Measurements from ENCODE around the gene DEDD2.

DNA sequence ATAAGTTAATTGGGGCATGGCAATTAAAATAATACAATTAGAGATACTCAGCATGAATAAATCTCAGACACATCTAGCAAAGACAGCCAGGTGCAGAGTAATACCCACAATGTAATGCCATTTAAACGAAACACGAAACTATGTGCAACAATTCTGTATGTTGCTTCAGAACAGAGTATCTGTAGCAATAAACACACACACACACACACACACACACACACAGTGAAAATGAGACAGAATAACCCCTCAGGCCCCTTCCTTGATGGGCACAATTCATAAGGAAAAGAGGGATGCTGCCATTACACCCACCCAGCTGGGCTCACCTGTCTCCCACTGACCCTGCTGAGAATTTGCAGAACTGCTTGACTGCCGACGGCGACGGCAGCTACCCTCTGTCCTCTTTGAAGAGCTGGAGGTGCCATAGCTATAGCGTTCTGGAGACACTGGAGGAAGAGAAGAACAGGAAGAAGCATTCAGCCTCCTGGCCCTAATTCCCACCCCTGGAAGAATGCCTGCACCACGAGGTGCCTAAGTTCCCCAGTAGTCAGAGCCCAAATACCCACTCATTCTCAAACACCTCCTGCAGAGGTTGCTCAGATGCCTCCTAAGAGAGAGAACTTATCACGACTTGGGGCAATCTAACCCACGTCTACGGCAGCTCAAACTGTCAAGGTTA is 2.5 kb downstream of the DEDD2 start:
- no peak for TF ChIP-seq FOXP2 (optimal IDR thresholded peaks at IDR 0.05; ENCODE audit: control extremely low read depth, extremely low read length, insufficient read depth)
- TF ChIP-seq POLR2AphosphoS5 (IDR thresholded peaks at IDR 0.05; ENCODE audit: borderline replicate concordance, low read depth, low read length): no peak

All from SK-N-MC (cell line).